ENCODE results near the gene ERCC6L. TPM values are rescaled to one million over a fixed set of nuclear protein-coding genes. Genes with fewer than 3 reads are reported as not detected.

Gene ERCC6L
- total RNA-seq, 1 experiment from 2014 or later, result 19.8 TPM

GRCh38 chrX:72205706-72206105 is 33.1 kb downstream of the ERCC6L start:
- TF ChIP-seq MAX (CRISPR knock-in tag; IDR thresholded peaks at IDR 0.05), result no peak
- TF ChIP-seq ATF6 (CRISPR knock-in tag; IDR thresholded peaks at IDR 0.05), result no peak
- TF ChIP-seq NR1H2 (CRISPR knock-in tag; IDR thresholded peaks at IDR 0.05), result no peak
- TF ChIP-seq FOXJ3 (CRISPR knock-in tag; IDR thresholded peaks at IDR 0.05; ENCODE audit: borderline replicate concordance), result no peak
- TF ChIP-seq E2F4 (CRISPR knock-in tag; IDR thresholded peaks at IDR 0.05; ENCODE audit: borderline replicate concordance, low read depth), result no peak
- TF ChIP-seq ATF3 (CRISPR knock-in tag; conservative IDR thresholded peaks at IDR 0.05), result no peak
- TF ChIP-seq NFATC4 (CRISPR knock-in tag; IDR thresholded peaks at IDR 0.05), result no peak
- TF ChIP-seq SMAD3 (CRISPR knock-in tag; IDR thresholded peaks at IDR 0.05; ENCODE audit: borderline replicate concordance), result no peak
- no peak for TF ChIP-seq ZNF532 (CRISPR knock-in tag; IDR thresholded peaks at IDR 0.05; ENCODE audit: borderline replicate concordance)
- peaks cover 8% of the 10 kb centered on the region for H3K9me3 Mint-ChIP-seq
- DNase-seq (ENCODE audit: low spot score), result no peak
- no peaks in the 10 kb centered on the region for H3K27me3 Mint-ChIP-seq (ENCODE audit: low read depth)
- ATAC-seq, result no peak
- peaks cover 22% of the 10 kb centered on the region for H3K4me1 Mint-ChIP-seq
- no peak overlapping the region for H3K4me3 Mint-ChIP-seq
- CTCF ChIA-PET, result no interaction called here
- POLR2A ChIA-PET, result no interaction called here
- H3K36me3 Mint-ChIP-seq, result peaks cover 36% of the 10 kb centered on the region
- no peak overlapping the region for H3K27ac Mint-ChIP-seq

- TF ChIP-seq ZNF425 (CRISPR knock-in tag; conservative IDR thresholded peaks at IDR 0.05) (no peak), ZNF423 (CRISPR knock-in tag; IDR thresholded peaks at IDR 0.05) (no peak), NR1H2 (CRISPR knock-in tag; IDR thresholded peaks at IDR 0.05) (no peak), EMX1 (CRISPR knock-in tag; IDR thresholded peaks at IDR 0.05) (no peak), SMAD3 (CRISPR knock-in tag; IDR thresholded peaks at IDR 0.05; ENCODE audit: borderline replicate concordance) (no peak), SP1 (CRISPR knock-in tag; conservative IDR thresholded peaks at IDR 0.05) (no peak), TCF7 (CRISPR knock-in tag; IDR thresholded peaks at IDR 0.05; ENCODE audit: low read depth) (no peak)
- ChIA-PET POLR2A (no interaction called here), CTCF (interaction anchor here (2.4 kb wide), 1 partner anchor 22 kb away, joined by 8 read pairs; the partner anchor contains the start of gene PIN4)
- H3K27ac Mint-ChIP-seq, result no peak overlapping the region
- no peaks in the 10 kb centered on the region for H3K27me3 Mint-ChIP-seq (ENCODE audit: low read depth)
- DNase-seq (ENCODE audit: low spot score) (no peak), ATAC-seq (peak; percentile 41)
- peaks cover 22% of the 10 kb centered on the region for H3K4me1 Mint-ChIP-seq
- peak overlapping the region; percentile 45; the same call in 1 of the 2 replicates for H3K4me3 Mint-ChIP-seq
- H3K36me3 Mint-ChIP-seq, result peaks cover 38% of the 10 kb centered on the region
- peaks cover 8% of the 10 kb centered on the region for H3K9me3 Mint-ChIP-seq
Observed at GRCh38 chrX:72203421-72203820, 35.4 kb downstream of the ERCC6L start.
